A549 (cell line): ENCODE data around the gene SDSL. TPM values are rescaled to one million over a fixed set of nuclear protein-coding genes. Genes with fewer than 3 reads are reported as not detected.
A peak's percentile ranks its signal among the peaks of the same experiment; 100 is the strongest.

Experiments used
- ATAC-seq, 2 experiments: fragments of 200-7000 bp in 1 of 2; fragments of >200 bp in 1 of 2; cut with Nextera tagmentation in 1 of 2; cut with Tn5 transposase in 1 of 2; 3 replicates each; pipeline versions ENCODE4 v1.8.0 to v1.9.1; 2018 to 2020; ENCODE audit warnings: mild to moderate bottlenecking in 1 of 2, moderate library complexity in 1 of 2
- CTCF ChIA-PET: fragments of 300-600 bp; sonication (Branson Sonifier 250); formaldehyde crosslinking; extraction: SDS; loops from one replicate; lab custom pipeline; 2021; ENCODE audit warnings: antibody characterized with exemption, inconsistent platforms; lab: Yijun Ruan, JAX
- POLR2A ChIA-PET: fragments of 350-600 bp; formaldehyde crosslinking; extraction: SDS; loops from one replicate; lab custom pipeline; 2021; ENCODE audit warnings: antibody characterized with exemption, inconsistent platforms; lab: Yijun Ruan, JAX
- DNase-seq, 2 experiments: peaks; one replicate each; pipeline versions ENCODE4 v3.0.0 to v3.0.0-alpha.2; 2011 to 2016; ENCODE audit warnings: low read depth in 1 of 2, low spot score in 1 of 2
- FAIRE-seq: peaks from 2 replicates; lab custom pipeline; 2011; peaks lifted over from hg19 to GRCh38; lab: Jason Lieb, UNC
- H3K27ac ChIP-seq, 2 experiments: fragments of >200 bp; sonication (Bioruptor Twin); formaldehyde crosslinking; 3 replicates each; pipeline ENCODE4 v1.5.1; 2016 to 2017
- H3K4me1 ChIP-seq: fragments of >200 bp; sonication (Bioruptor Twin); formaldehyde crosslinking; 3 replicates; pipeline ENCODE4 v1.6.1; 2016
- H3K4me2 ChIP-seq: fragments of >200 bp; sonication (Bioruptor Twin); formaldehyde crosslinking; 3 replicates; pipeline ENCODE4 v1.6.1; 2016
- H3K4me3 ChIP-seq: fragments of >200 bp; sonication (Bioruptor Twin); formaldehyde crosslinking; 3 replicates; pipeline ENCODE4 v1.5.1; 2016
- H3K9me3 ChIP-seq: fragments of >200 bp; sonication (Bioruptor Twin); formaldehyde crosslinking; 3 replicates; pipeline ENCODE4 v1.6.1; 2016
- BHLHE40 ChIP-seq: IDR thresholded peaks from 2 replicates; pipeline ENCODE4 v1.6.1; 2012; ENCODE audit warnings: low read depth, low read length, inconsistent platforms
- EP300 ChIP-seq, 2 experiments: fragments of >200 bp; sonication (Bioruptor Twin); formaldehyde crosslinking; IDR thresholded peaks; 2 replicates in 1 of 2; 3 replicates in 1 of 2; pipeline ENCODE4 v1.6.1; 2016 to 2017
- FOSL2 ChIP-seq, 2 experiments: fragments of 450-650 bp in 1 of 2; fragments of >200 bp in 1 of 2; sonication (Bioruptor Twin) in 1 of 2; formaldehyde crosslinking; IDR thresholded peaks; 2 replicates each; pipeline versions ENCODE4 v1.5.0 to v1.6.1; 2016 to 2020; ENCODE audit warnings: mild to moderate bottlenecking in 1 of 2, moderate library complexity in 1 of 2
- GATA3 ChIP-seq: IDR thresholded peaks from 2 replicates; pipeline ENCODE4 v1.6.1; 2012; ENCODE audit warnings: borderline replicate concordance
- HOXA7 ChIP-seq: fragments of 250-450 bp; sonication (Bioruptor Pico); IDR thresholded peaks from 2 replicates; pipeline ENCODE4 v1.5.0; 2020; ENCODE audit warnings: mild to moderate bottlenecking, moderate library complexity
- HOXB5 ChIP-seq: fragments of 250-450 bp; sonication (Bioruptor Pico); IDR thresholded peaks from 2 replicates; pipeline ENCODE4 v1.5.0; 2020; ENCODE audit warnings: mild to moderate bottlenecking, moderate library complexity
- JUN ChIP-seq, 2 experiments: fragments of >200 bp; sonication (Bioruptor Twin); formaldehyde crosslinking; IDR thresholded peaks; 2 replicates in 1 of 2; 3 replicates in 1 of 2; pipeline ENCODE4 v1.6.1; 2016 to 2017
- KDM1A ChIP-seq: fragments of 200-600 bp; sonication (generic); IDR thresholded peaks from 2 replicates; pipeline ENCODE4 v1.6.1; 2016; ENCODE audit warnings: low read depth, mild to moderate bottlenecking
- KDM5A ChIP-seq: fragments of 200-600 bp; sonication (generic); IDR thresholded peaks from 2 replicates; pipeline ENCODE4 v1.6.1; 2016; ENCODE audit warnings: antibody characterized with exemption, mild to moderate bottlenecking
- MAZ ChIP-seq: fragments of 150-350 bp; IDR thresholded peaks from 2 replicates; pipeline ENCODE4 v1.6.1; 2014; ENCODE audit warnings: antibody characterized with exemption, low read depth, low read length, borderline replicate concordance
- PHF8 ChIP-seq: fragments of 200-600 bp; sonication (generic); IDR thresholded peaks from 2 replicates; pipeline ENCODE4 v1.6.1; 2016; ENCODE audit warnings: low read depth, mild to moderate bottlenecking, antibody characterized with exemption, moderate library complexity, borderline replicate concordance
- POLR2A ChIP-seq: IDR thresholded peaks from 2 replicates; pipeline ENCODE4 v1.6.1; 2012; ENCODE audit warnings: mild to moderate bottlenecking, low read length
- POLR2AphosphoS2 ChIP-seq: conservative IDR thresholded peaks from 2 replicates; pipeline ENCODE4 v1.6.1; 2012; ENCODE audit warnings: low read length, improper control_type of control experiment, inconsistent platforms
- RAD21 ChIP-seq, 2 experiments: fragments of >200 bp in 1 of 2; sonication (Bioruptor Twin) in 1 of 2; formaldehyde crosslinking in 1 of 2; IDR thresholded peaks in 1 of 2; conservative IDR thresholded peaks in 1 of 2; 2 replicates in 1 of 2; 3 replicates in 1 of 2; pipeline ENCODE4 v1.6.1; 2012 to 2018; ENCODE audit warnings: inconsistent platforms in 1 of 2
- RARB ChIP-seq: fragments of 250-450 bp; sonication (Bioruptor Pico); IDR thresholded peaks from 2 replicates; pipeline ENCODE4 v1.8.0; 2021; ENCODE audit warnings: mild to moderate bottlenecking, moderate library complexity
- ZC3H11A ChIP-seq: fragments of 450-650 bp; IDR thresholded peaks from 2 replicates; pipeline ENCODE4 v1.6.1; 2014; ENCODE audit warnings: antibody characterized with exemption, mild to moderate bottlenecking
- ZSCAN20 ChIP-seq: fragments of 250-450 bp; sonication (Bioruptor Pico); IDR thresholded peaks from 2 replicates; pipeline ENCODE4 v1.8.0; 2022; ENCODE audit warnings: mild to moderate bottlenecking, moderate library complexity
- whole genome bisulfite sequencing: methylation state at CpG from one replicate; pipeline ENCODE4 v1.1.6; 2017; ENCODE audit errors: missing lambda C conversion rate; 5-methylcytosine and 5-hydroxymethylcytosine counted together
- polyA minus RNA-seq: library from RNA; depleted of rRNA, polyadenylated mRNA; stranded (reverse); fragments of >200 nt; gene quantifications from 2 replicates; pipeline ENCODE4 v1.2.3, GENCODE V29; 2011; rRNA and poly(A)+ RNA removed
- polyA plus RNA-seq, 4 experiments: library from polyadenylated mRNA; depleted of rRNA in 3 of 4; stranded (reverse); fragments of >200 nt; fragmentation: RNase III in 1 of 4; extraction: RNeasy Plus Mini Kit Qiagen cat#74134 plus additional on column Dnase treatment in 1 of 4; gene quantifications; 2 replicates in 3 of 4; 3 replicates in 1 of 4; pipeline ENCODE4 v1.2.3, GENCODE V29; 2011 to 2017
- TF ChIP-seq, protein P1 (sequence below): IDR thresholded peaks from 2 replicates; pipeline ENCODE4 v1.6.1; 2012; ENCODE audit warnings: low read depth, borderline replicate concordance
- TF ChIP-seq, protein P2 (sequence below): fragments of >200 bp; sonication (Bioruptor Twin); formaldehyde crosslinking; IDR thresholded peaks from 2 replicates; pipeline ENCODE4 v1.6.1; 2016
- TF ChIP-seq, protein P3 (sequence below): IDR thresholded peaks from 2 replicates; pipeline ENCODE4 v1.6.1; 2012
- TF ChIP-seq, protein P4 (sequence below): fragments of >200 bp; sonication (Bioruptor Twin); formaldehyde crosslinking; IDR thresholded peaks from 3 replicates; pipeline ENCODE4 v1.6.1; 2016
- TF ChIP-seq, protein P5 (sequence below): fragments of 450-650 bp; IDR thresholded peaks from 2 replicates; pipeline ENCODE4 v1.6.1; 2014; ENCODE audit warnings: antibody characterized with exemption
- TF ChIP-seq, protein P6 (sequence below): fragments of 250-450 bp; sonication (Bioruptor Pico); IDR thresholded peaks from 2 replicates; pipeline ENCODE4 v1.5.0; 2020; ENCODE audit warnings: low read depth, mild to moderate bottlenecking, moderate library complexity

Gene SDSL, protein sequence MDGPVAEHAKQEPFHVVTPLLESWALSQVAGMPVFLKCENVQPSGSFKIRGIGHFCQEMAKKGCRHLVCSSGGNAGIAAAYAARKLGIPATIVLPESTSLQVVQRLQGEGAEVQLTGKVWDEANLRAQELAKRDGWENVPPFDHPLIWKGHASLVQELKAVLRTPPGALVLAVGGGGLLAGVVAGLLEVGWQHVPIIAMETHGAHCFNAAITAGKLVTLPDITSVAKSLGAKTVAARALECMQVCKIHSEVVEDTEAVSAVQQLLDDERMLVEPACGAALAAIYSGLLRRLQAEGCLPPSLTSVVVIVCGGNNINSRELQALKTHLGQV
- polyA plus RNA-seq (2011; rRNA removed) (21.0 and 22.0 TPM in 2 replicates), polyA plus RNA-seq (2017; fragmentation: RNase III; extraction: RNeasy Plus Mini Kit Qiagen cat#74134 plus additional on column Dnase treatment) (26.3 to 28.0 TPM (median 26.7 TPM) in 3 replicates), polyA minus RNA-seq (10.7 and 18.6 TPM in 2 replicates)
- polyA plus RNA-seq (2012; cell fraction: cytosol; rRNA removed) = 45.0 and 55.4 TPM in 2 replicates
- 41.1 and 51.2 TPM in 2 replicates for polyA plus RNA-seq (2012; cell fraction: nucleus; rRNA removed)

DNA sequence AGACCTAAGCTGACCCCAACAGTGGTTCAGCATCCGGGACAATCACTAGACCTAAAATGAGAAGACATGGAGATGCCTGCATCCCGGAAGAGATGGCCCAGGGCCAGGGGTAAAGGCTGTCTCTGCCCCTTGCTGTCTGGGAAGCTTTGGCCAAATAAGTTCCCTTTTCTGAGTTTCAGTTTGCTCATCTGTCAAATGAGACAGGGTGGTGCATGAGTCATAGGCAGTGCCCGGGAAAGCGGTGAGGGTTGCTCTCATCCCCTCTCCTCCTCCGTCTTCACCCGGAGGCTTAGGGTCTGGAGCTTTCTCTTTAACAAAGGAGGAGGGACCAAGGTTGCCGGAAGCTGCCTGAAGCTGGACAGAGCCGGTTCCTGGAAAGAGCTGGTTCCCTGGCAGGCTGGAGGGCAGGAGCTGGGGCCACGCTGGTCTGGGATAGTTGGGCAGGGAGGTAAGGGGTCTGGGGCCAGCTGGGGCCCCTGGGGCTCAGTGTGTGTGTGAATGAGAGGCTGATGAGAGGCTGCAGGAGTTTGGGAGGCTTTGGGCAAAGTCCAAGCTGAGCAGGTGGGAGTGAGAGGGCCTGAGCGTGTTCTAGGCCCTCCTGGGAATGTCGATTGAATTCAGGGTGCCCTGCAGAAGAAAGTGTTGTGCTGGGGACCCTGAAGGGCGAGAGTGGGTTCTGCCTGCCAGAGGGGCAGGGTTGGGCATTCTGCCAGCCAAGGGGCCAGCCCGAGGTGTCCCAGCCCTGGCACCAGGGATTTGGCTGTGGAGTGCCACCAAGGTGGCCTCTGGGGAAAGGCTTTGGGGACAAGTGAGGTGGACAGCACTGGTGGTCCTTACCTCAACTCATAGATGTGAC lies at the start of gene SDSL:
Gene SDSL, plus strand, starts transcription at position 351 of the 856 bp plus-strand sequence. CDS start 5,603 bp downstream, outside the sequence.
- peaks cover 54% of the 10 kb centered on the region for H3K4me1 ChIP-seq
- POLR2A ChIA-PET = interaction anchor here (0.6 to 1.1 kb wide), 5 partner anchors 9 to 237 kb away, joined by 3 to 9 read pairs (median 6); partner anchors contain the start of genes DDX54, RITA1 and SLC8B1
- H3K4me2 ChIP-seq = peak within 1 kb of the TSS; percentile 77
- ATAC-seq (peak; percentile 87 to 91), DNase-seq (peak; percentile 80 to 90), FAIRE-seq (peak; percentile 74)
- H3K27ac ChIP-seq = peak within 1 kb of the TSS; percentile 83 to 96
- CTCF ChIA-PET = interaction anchor here (0.6 to 2.2 kb wide), 5 partner anchors 8 to 226 kb away, joined by 3 to 14 read pairs (median 3); no protein-coding TSS in a partner anchor
- TF ChIP-seq ZC3H11A = no peak
- TF ChIP-seq, protein P1, sequence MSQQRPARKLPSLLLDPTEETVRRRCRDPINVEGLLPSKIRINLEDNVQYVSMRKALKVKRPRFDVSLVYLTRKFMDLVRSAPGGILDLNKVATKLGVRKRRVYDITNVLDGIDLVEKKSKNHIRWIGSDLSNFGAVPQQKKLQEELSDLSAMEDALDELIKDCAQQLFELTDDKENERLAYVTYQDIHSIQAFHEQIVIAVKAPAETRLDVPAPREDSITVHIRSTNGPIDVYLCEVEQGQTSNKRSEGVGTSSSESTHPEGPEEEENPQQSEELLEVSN = peak; percentile 29; the same call in 1 of the 2 replicates
- 0 out of 2 replicates have a peak, but pooled peaks have one; percentile 52 for TF ChIP-seq FOSL2 (IDR thresholded peaks at IDR 0.05)
- peak; percentile 94 for TF ChIP-seq FOSL2 (CRISPR knock-in tag; IDR thresholded peaks at IDR 0.05)
- TF ChIP-seq MAZ = no peak
- 0 out of 5 replicates have a peak, but pooled peaks of 1 of the 2 experiments have one; percentile 1 for TF ChIP-seq RAD21 (conservative IDR thresholded peaks at IDR 0.05 in 1 of 2, IDR thresholded peaks at IDR 0.05 in 1 of 2)
- peak; percentile 67 for TF ChIP-seq POLR2A
- peak; percentile 32; the same call in 1 of the 2 replicates for TF ChIP-seq PHF8
- TF ChIP-seq JUN (IDR thresholded peaks at IDR 0.05) = peak in 1 of 2 experiments; percentile 37; a peak in 2 of 5 replicates
- TF ChIP-seq, protein P2, sequence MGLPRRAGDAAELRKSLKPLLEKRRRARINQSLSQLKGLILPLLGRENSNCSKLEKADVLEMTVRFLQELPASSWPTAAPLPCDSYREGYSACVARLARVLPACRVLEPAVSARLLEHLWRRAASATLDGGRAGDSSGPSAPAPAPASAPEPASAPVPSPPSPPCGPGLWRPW = no peak
- TF ChIP-seq KDM1A = no peak
- TF ChIP-seq, protein P3, sequence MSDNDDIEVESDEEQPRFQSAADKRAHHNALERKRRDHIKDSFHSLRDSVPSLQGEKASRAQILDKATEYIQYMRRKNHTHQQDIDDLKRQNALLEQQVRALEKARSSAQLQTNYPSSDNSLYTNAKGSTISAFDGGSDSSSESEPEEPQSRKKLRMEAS = peak; percentile 57
- TF ChIP-seq ZSCAN20 (CRISPR knock-in tag) = no peak
- TF ChIP-seq GATA3 = peak; percentile 43; the same call in 1 of the 2 replicates
- 2% methylated on average over 13 of the region's 13 CpGs for WGBS
- no peaks in the 10 kb centered on the region for H3K9me3 ChIP-seq
- peak within 1 kb of the TSS; percentile 62 for H3K4me3 ChIP-seq

DNA sequence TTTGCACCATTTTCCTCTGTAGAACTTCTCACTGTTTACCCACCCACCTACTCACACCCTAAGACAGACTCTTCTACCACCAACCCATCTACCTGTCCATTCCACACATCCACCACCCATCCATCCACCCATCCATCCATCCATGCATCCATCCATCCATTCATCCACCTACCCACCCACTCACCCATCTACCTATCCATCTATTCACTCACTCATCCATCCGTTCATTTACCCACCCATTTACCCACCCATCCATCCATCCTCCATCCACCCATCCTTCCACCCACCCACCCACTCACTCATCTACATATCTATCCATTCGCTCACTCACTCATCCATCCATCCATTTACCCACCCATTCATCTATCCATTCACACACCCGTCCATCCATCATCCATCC lies 48.7 kb upstream of the SDSL start:
- H3K27ac ChIP-seq = no peak overlapping the region
- ChIA-PET POLR2A (no interaction called here), CTCF (no interaction called here)
- 87% methylated on average over 3 of the region's 3 CpGs for WGBS
- no peak for DNase-seq
- TF ChIP-seq BHLHE40 (no peak), POLR2AphosphoS2 (no peak), MAZ (no peak)
- no peaks in the 10 kb centered on the region for H3K9me3 ChIP-seq
- H3K4me2 ChIP-seq = no peak overlapping the region
- ATAC-seq = no peak
- no peaks in the 10 kb centered on the region for H3K4me1 ChIP-seq
- no peak for FAIRE-seq
- no peak overlapping the region for H3K4me3 ChIP-seq

DNA sequence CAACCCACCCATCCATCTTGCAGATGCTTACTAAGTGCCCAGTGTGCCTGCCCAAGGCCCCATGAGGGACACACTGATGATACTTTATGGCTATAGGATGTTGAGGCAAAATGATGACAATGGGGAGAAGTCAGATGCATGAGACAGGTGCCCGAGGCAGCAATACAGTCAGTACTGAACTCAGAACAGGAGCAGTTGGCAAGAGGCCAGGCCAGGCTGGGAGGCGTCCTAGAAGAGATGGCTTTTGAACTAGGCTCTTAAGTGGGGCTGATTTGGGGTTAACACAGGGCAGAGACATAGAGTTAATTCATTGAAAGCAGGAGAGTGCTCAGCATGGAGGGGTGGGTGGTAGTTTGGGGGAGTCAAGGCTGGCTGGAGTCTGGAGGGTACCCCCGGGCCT lies 48.2 kb upstream of the SDSL start:
- Histone ChIP-seq H3K4me2 (no peak overlapping the region), H3K9me3 (no peaks in the 10 kb centered on the region), H3K4me3 (no peak overlapping the region), H3K27ac (no peak overlapping the region), H3K4me1 (no peaks in the 10 kb centered on the region)
- CTCF ChIA-PET = interaction anchor here (2.0 kb wide), 1 partner anchor 51 kb away, joined by 6 read pairs; no protein-coding TSS in a partner anchor
- ATAC-seq = no peak
- FAIRE-seq = no peak
- TF ChIP-seq, protein P4, sequence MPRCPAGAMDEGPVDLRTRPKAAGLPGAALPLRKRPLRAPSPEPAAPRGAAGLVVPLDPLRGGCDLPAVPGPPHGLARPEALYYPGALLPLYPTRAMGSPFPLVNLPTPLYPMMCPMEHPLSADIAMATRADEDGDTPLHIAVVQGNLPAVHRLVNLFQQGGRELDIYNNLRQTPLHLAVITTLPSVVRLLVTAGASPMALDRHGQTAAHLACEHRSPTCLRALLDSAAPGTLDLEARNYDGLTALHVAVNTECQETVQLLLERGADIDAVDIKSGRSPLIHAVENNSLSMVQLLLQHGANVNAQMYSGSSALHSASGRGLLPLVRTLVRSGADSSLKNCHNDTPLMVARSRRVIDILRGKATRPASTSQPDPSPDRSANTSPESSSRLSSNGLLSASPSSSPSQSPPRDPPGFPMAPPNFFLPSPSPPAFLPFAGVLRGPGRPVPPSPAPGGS = no peak
- TF ChIP-seq RARB (CRISPR knock-in tag) (no peak), EP300 (IDR thresholded peaks at IDR 0.05) (no peak), ZC3H11A (no peak), KDM5A (no peak), PHF8 (no peak), BHLHE40 (no peak), HOXA7 (CRISPR knock-in tag) (no peak), HOXB5 (CRISPR knock-in tag) (no peak), JUN (IDR thresholded peaks at IDR 0.05) (no peak)
- TF ChIP-seq, protein P5, sequence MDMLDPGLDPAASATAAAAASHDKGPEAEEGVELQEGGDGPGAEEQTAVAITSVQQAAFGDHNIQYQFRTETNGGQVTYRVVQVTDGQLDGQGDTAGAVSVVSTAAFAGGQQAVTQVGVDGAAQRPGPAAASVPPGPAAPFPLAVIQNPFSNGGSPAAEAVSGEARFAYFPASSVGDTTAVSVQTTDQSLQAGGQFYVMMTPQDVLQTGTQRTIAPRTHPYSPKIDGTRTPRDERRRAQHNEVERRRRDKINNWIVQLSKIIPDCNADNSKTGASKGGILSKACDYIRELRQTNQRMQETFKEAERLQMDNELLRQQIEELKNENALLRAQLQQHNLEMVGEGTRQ = no peak
- TF ChIP-seq, protein P6, sequence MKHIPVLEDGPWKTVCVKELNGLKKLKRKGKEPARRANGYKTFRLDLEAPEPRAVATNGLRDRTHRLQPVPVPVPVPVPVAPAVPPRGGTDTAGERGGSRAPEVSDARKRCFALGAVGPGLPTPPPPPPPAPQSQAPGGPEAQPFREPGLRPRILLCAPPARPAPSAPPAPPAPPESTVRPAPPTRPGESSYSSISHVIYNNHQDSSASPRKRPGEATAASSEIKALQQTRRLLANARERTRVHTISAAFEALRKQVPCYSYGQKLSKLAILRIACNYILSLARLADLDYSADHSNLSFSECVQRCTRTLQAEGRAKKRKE = no peak
- no peak for DNase-seq
- POLR2A ChIA-PET = no interaction called here
- WGBS = 88% methylated on average over 3 of the region's 3 CpGs
